Left forelimb (tissue), 1 donor: Measurements from ENCODE around the gene EGFR.

ENCODE experiments used
- DNase-seq: peaks from one replicate; pipeline ENCODE4 v3.0.0-alpha.2; 2018; ENCODE audit warnings: low spot score

The EGFR gene

DNA sequence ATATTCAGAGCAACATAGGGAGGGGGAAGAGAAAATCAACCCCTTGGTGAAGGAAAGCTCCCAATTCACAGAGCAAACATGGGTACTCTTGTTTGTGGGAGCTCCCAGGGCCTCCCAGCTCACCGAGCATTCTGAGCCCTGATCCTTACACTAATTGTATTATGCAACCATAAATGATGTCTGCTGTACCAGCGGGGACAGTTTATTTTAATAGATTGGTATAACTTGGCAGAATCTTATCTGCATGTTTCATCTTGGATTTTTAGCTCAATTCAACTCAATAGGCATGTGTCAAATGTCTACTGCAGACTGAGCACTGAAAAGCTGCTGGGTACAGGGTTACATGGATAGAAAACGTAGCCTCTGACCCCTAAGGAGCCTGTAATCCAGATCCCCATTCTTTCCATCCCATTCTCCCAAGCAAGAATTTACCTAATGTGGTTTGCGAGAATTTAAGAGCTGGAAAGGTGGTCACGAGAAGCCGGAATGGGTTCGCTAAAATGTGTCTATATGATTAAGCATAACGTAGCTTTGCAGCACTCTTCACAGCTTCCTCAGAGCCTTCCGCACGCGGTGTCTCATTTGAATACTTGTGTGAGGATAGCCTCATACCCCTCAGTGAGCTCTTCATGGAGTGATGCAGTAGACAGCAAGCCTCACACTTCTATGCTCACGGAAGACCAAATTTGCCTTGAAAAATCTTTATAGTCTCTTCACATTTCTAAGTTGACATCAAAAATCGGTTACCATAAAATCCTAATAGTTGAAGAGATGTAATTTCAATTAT lies 18.3 kb downstream of the EGFR start:
- no peak for DNase-seq

DNA sequence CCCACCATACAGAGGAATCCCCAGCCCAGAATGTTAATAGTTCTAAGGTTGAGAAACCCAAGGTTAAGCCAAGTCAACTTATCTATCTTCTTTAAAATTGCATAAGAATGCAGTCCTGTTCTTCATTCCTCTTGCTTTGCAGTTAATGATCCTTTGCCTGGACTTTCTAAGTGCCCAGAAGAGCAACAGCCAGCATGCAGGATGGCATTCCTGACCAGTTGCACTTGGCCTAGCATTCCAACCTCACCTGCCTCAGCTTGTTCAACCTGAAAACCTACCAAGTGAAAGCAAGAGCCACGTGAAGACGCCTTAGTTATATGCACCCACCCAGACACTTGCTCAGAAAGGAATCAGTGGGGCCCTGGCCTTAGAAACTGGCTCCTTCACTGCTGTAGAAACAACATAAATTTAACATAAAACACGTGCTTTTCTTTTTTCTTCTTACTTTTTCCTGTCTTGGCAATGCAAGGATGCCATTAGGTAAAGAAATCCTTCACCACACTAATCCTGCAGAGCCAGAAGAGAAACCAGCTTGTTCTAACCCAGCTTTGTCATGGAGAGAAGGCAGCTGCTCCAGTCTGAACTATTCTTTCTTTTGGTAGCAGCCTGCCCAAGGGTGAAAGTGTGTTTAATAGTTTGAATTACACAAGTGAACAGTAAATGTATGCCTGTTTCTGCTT lies 25.0 kb downstream of the EGFR start:
- DNase-seq = no peak

DNA sequence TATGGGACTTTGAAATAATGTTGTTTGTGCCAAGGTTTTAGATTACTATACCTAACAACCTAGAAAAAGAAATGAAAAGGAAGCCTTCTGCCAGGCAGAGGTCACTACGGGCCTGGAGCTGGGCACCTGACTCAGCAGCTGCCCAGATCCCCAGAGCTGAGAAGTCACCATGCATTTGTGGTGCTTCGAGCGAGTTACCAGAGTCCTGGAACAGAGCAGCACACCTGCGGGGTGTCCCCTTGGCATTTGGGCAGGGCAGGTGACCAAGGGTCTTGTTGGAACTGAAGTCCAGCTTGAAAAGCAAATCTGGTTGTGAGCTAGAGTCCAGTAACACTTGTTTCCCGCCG lies 25.5 kb downstream of the EGFR start:
- no peak for DNase-seq

DNA sequence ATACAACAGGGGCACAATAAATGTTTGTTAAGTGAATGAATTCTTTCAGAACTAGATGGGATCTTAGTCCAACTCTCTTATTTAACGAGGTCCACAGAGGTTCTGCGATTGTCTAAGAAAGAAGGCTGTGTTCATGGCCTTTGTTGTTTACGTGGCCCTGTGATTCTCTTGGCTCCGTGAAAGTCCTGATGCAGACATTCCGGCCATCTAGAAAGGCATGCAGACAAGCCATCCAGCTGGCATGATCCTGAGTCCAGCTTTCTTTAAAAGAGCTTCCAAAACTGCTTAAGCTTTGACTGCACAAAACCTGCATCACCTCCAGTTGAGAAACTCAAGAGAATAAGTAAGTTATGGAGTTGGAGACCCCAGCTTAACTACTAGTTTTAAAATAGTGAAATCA lies 26.0 kb downstream of the EGFR start:
- no peak for DNase-seq

DNA sequence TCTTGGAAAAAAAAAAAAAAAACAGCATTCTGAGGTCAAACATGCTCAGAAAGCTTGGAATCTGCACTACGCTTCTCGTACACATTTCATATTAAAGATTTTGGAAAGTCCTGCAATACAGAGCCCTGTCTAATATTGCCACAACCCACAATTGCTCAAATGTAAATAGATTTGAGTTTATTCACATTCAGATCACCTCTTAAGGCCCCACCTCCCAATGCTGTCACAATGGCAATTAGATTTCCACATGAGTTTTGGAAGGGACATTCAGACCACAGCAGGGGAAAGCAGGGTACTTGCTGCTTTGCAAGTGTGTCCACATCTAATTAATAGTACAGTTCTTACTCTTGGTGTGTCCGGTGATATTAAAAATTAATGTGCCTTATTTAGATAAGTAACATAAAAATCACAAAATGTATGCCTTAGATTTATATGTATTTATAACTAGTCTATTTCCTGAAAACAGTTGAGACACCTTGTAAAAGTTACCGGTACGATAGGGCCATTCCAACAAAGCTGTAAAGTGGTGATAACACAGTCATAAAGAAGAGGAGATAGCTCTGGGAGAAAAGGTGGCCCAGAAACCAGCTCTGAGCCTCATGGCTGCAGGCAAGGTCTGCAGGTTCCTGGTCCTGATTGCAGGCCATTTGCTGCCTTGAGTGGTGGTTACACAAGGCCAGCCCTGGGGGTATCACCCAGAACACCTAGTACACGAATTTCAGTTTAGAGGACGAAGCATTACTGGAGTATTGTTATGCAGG lies 27.9 kb downstream of the EGFR start:
- no peak for DNase-seq

DNA sequence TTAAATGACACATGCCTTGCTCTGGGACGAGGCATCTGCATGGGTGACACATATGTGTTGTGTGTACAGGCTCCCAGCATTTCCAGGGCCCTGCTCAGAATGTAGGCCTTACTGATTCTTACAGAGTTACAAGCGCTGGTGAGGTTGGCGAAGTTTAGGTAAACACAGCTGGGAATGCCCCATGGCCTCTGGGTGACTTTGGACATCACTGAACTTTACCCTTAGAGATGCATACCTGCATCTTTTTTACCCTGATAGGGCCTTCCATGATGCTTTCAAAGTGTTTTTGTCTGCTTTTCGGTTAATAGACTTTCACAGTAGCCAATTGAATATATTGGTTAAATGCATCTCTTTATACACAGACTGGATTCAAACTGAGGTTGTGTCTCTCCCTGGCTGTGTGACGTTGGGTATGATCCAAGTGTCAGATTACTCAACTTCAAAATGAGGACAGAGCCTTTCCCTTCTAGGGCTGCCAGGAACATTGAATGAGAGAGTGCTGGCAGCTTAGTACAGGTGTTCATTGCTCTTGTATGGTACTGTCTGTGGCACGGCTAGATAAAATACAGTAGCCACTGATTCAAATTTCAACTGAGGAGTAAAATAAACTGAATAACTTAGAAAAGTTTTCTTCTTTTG lies 29.5 kb downstream of the EGFR start:
- DNase-seq = no peak

DNA sequence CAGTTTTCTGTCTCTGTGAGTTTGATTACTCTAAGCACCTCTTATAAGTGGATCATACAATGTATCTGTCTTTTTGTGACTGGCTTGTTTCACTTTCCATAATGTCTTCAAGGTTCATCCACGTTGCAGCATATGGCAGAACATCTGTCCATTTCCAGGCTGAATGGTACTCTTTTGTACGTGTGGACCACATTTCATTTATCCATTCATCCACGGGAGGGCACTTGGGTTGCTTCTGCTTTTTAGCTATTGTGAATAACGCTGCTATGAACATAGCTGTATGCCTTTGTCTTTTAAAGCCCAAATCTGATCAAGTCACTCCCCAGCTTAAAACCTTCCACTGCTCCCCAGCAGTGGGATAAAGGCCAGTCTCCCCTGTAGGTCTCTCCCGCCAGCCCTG lies 31.5 kb downstream of the EGFR start:
- no peak for DNase-seq

DNA sequence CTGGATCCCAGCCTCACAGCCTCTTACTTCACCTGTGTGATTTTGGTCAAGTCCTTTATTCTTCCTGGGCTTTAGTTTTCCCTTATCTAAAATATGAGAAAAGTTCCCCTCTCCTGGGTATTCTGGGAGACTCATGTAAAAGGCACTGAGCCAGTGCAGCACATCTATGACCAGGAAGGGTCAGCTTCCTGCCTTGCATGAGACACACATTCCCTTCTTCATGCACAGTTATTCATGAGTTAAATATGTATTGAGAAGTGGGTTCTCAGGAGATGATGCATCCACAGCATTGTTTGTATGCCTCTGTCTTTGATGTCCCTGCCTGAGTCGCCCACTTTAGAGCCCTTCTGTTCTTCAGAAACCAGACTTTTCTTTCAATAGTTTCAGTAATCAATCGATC lies 33.3 kb downstream of the EGFR start:
- no peak for DNase-seq

DNA sequence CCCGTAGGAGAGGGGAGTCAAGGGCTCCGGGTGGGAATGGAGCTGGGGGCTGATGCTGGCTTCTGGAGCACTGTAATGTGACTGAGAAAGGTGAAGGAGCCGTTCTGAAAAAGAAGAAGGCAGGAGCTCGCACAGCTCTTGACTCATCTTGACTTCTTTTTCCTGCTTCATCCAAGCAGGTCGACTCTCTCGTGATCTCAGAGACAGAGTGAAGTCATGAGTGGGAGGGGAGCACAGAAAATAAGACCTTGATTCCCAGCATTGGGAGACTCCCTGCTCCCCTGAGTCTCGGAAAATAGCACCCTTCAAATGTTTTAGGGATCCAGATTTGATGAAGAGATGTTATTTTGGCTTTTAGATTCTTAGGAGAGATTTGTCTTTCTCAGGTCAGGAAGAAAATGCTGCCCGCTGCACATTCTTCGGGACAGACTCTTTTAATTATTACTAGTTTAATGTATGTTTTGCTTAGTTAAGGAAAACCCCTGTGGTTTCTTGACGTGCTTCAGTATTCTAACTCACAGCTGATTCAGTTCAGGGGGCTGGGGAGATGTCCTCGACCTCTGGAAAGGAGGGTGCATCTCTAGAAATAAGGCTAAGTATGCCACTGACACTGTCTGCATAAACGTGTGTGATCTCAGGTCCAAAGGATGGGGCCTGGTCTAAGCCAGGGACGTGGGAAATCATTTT lies 34.1 kb downstream of the EGFR start:
- DNase-seq = no peak

DNA sequence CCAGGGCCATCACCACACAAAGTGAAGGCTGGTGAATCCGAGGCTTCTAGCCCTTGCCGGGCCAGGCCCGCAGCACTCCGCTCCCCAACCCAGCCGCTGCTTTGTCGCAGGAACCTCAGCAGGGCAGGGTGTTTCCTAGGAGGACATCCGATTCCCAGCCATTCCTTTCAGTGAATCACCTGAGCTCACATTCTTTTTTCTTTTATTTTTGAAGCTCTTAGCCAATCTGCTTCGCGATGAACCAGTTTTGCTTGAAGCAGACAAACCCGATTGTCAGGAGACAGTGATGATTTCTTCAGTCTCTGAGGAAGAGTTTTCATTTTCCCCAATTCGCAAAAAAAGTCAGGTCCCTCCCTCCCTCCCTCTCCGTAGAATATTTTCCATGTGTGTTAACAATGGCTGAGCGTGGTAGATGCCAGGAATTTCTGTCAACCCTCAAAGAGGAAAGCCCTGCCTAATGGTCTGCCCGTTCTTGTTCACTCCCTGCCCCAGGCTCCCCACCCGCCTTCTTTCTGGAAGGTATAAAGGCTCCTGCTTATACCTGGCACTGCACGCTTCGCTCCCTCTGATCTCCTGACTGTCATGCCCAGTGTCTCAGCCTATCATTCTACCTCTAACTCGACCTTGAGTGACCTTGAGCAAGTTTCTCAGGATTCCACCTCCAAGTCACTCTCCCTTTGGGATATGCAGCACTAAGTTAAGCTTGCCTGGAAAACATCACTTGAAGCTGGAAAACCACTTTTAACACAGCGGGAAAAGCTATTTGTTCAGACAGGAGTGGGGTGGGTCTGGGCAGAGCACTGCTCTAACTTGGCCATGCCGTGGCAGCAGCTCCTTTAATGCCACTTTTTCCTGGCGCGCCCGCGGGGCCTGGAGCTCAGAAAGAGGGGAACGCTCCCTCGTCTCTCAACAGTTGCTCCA lies 35.1 kb downstream of the EGFR start:
- DNase-seq = no peak

DNA sequence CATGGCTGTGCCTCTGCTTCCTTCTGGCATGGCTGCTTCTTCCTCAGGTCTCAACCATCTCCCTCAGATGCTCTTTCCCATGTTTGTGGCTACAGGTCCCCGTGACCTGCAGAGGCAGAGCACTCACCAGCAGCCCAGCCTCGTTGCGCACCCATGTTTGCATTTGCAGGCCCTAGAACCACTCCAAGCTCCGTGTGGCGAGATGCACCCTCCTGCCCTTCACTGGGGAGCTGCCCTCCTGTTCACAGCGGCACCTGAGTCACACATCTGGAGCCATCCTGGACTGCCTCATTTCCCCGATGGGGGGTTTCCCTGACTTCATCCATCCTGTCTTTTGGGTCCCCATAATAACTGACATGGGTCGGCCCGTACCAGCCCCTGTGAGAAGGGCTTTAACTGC lies 35.9 kb downstream of the EGFR start:
- no peak for DNase-seq

DNA sequence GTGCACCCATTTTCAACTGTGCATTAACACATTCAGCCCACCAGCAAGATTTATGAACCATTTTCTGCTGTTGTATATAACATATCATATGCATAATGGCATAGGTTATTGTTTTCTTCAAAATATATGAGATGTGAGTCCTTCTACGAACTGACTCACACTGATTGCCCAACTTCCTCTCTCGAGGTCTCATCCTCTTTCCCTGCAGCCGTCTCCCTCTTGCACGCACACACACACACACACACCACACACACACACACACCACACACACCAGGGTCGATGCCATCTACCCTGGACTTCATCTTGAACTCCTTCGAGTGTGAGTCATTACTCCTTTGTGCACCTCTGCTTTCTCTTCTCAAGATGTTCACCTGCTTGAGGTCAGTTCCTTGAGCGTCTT lies 36.7 kb downstream of the EGFR start:
- DNase-seq = no peak

DNA sequence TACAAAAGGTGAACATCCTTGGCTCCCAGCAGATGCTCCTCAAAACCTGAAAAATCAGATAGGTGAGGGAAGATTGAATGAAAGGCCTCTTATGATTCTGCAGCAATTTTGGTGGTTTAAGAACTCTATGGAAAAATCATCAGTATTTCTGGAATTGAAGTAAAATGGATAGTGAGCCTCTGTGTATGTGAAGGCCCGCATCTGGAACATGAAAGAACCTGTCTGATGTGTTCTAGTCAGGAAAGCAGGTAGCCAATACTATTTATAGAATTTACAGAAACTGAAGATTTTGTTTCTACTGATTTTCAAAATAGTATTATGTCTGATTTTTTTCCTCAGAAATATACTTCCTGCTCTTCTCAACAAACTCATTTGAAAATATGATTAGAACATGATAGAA lies 37.3 kb downstream of the EGFR start:
- DNase-seq = no peak

DNA sequence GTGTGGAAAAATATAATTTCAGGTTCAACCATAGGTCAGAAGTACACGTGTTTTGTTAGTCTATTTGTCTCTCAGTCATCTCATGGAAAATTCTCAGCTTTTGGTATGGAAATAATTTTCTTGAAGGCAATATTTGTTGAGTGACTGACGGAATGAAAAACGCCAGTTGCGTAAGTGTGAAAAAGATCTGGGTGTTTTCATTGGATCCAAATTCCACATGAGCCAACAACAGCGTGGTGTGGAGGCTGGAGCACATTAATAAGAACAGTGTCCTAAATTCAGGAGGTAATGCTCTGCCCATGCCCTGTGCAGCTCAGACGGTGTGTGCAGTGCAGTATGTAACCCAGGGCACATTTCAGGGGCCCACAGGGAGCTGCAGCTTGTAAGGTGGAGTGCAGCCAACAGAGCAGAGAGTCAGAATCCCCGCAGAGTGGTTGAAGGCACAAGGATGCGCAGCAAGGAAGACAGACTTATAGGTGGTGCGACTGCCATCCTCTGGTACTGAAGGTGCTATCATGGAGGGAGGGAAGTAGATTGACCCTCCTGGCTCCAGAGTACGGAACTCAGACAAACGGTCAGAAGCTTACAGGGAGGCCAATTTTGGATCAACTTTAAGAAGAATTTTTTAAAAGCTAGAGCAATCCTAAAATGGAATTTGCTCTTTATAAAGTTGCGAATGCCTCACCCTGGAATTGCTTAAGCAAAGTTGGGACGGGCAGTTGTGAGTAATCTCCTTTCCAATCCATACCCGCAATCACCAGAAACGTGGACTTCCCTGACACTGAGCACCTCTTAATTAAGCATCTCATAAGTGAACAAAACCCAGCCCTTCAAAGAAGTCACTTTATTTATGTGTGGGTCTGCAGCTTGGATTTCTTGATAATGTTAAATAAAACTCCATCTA lies 38.0 kb downstream of the EGFR start:
- no peak for DNase-seq

DNA sequence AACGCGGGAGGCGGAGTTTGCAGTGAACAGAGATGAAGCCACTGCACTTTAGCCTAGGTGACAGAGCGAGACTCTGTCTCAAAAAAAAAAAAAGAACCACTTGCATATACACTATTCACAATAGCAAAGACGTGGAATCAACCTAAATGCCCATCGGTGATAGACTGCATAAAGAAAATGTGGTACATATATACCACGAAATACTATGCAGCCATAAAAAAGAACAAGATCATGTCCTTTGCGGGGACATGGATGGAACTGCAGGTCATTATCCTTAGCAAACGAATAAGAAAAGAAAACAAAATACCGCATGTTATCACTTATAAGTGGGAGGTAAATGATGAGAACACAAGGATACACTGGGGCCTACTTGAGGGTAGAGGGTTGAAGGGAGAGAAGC lies 39.5 kb downstream of the EGFR start:
- DNase-seq = no peak

DNA sequence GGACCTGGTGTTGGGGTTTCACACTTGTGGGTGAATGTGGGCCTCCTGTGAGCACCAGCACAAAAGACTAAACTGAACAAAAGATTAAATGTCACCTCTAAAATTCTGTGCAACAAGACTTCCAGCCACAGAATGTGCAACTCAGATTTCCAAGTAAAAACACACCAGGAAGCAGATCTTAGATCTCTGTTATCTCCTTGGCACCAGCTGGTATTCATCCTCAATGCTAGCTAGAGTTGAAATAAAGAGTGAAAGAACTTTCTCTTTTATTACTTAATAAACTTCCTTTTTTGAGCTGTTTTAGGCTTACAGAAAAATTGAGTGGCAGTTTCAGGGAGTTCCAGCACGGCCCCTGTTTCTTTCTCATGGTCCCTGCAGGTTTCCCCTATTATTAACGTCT lies 40.2 kb downstream of the EGFR start:
- DNase-seq = no peak

DNA sequence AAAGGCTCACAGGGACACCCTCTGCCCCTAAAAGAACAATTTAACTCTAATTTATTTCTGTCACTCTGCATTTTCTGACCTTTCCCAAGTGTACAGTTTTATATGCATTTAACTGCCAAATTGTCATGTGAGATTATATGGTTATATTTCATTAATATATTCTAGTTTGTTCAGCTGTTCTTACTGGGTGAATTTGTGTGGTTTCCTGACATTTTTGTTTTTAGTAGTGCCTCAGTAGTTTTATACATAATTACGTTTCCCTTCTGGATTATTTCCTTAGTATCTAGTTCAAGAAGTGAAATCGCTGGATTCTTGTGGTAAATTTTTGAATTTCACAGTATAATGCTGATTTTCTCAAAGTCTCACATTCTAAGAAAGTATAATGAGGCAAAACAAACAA lies 41.3 kb downstream of the EGFR start:
- no peak for DNase-seq

DNA sequence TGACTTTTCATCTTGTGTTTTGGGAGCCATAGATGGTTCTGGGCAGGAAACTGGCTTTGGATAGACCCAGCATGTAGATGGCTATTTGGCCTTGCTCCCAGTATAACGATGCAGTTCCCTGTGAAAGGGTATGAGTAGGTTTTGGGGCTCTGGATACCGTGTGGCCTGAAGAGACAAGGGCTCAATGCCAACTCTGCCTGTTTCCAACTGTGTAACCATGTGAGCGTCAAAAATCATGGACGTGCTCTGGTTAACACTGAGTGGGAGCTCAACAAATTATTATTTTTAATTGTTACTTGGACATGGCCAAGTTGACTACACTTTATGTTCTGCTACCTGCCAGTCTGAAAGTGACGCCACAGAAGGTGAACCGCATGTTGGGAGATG lies 41.8 kb downstream of the EGFR start:
- DNase-seq = no peak

DNA sequence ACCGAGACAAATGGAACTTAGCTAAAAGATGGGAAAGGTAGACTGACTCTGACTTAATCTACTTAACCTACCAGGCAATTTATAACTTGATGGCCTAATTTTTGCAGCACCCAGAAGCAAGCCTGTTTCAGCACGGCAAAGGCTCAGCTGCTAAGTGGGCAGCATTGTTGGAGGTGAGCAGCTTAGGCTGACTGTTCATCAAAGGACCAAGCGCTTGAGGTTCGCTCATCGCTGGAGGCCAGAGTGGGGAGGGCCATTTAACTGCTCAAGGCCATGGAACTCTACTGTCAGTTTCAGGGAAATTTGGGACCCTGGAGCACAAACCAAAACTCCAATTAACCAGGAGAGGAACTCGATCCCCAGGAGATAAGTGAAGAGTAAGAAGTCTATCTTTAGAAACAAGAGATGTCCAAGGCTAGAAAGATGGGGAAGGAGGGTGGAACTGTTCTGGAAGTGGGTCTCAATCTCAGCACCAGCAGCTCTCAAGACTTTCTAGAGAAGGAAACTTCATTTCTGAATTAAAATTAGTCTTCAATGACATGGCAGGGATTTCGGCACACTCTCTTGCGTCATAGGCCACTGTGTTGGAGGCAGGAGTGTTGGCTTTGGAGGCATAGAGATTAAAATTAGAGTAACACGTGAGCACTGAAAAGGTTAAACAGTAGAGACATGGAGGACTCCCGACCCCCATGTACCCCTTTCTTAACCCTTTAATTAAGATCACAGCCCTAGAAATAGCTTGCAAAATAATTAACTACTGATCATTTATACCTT lies 43.1 kb downstream of the EGFR start:
- DNase-seq = no peak
